HL-60 (cell line): ENCODE data around the gene CACNA1E.

ENCODE experiments used
- CTCF ChIP-seq: IDR thresholded peaks from one replicate; pipeline ENCODE4 v1.5.1; 2011; ENCODE audit warnings: low read length, control low read depth, inconsistent platforms; ENCODE audit not compliant: insufficient read depth
- POLR2AphosphoS5 ChIP-seq: IDR thresholded peaks from 2 replicates; pipeline ENCODE4 v1.6.1; 2012; ENCODE audit warnings: low read depth

GRCh38 chr1:181739214-181739613 lies 255.9 kb downstream of the CACNA1E start:
- TF ChIP-seq POLR2AphosphoS5, result no peak
- TF ChIP-seq CTCF, result no peak
